Neural cell (in vitro differentiated cells): ENCODE results near the gene STX8.

Experiments used
- CTCF ChIP-seq: fragments of 450-650 bp; IDR thresholded peaks from 2 replicates; pipeline ENCODE4 v1.5.1; 2014; ENCODE audit warnings: antibody characterized with exemption, mild to moderate bottlenecking, moderate library complexity; ENCODE audit not compliant: poor library complexity, severe bottlenecking
- EZH2 ChIP-seq: fragments of 200-600, 300-800 bp; shearing (Covaris generic), sonication (generic); IDR thresholded peaks from 2 replicates; pipeline ENCODE4 v1.6.1; 2014; ENCODE audit warnings: antibody characterized with exemption, low read length, borderline replicate concordance, mild to moderate bottlenecking; ENCODE audit not compliant: insufficient read depth, poor library complexity, severe bottlenecking
- POLR2AphosphoS5 ChIP-seq: IDR thresholded peaks from 2 replicates; pipeline ENCODE4 v1.6.1; 2012
- RAD21 ChIP-seq: fragments of 450-650 bp; conservative IDR thresholded peaks from 2 replicates; pipeline ENCODE4 v1.6.1; 2014; ENCODE audit warnings: antibody characterized with exemption, mild to moderate bottlenecking, moderate library complexity
- REST ChIP-seq: IDR thresholded peaks from 2 replicates; pipeline ENCODE4 v1.6.1; 2012; ENCODE audit warnings: borderline replicate concordance
- TAF1 ChIP-seq: IDR thresholded peaks from 2 replicates; pipeline ENCODE4 v1.6.1; 2012; ENCODE audit warnings: low read depth

GRCh38 chr17:9475101-9475658 lies 100.4 kb downstream of the STX8 start:
- TF ChIP-seq CTCF, result no peak
- no peak for TF ChIP-seq RAD21
- TF ChIP-seq POLR2AphosphoS5, result no peak
- no peak for TF ChIP-seq REST
- no peak for TF ChIP-seq EZH2
- TF ChIP-seq TAF1, result no peak
